K562 (cell line): ENCODE measurements around the gene PDE11A. TPM values are rescaled to one million over a fixed set of nuclear protein-coding genes. Genes with fewer than 3 reads are reported as not detected.

Source experiments
- ARID3B ChIP-seq: fragments of 250-450 bp; sonication (Bioruptor Pico); IDR thresholded peaks from 2 replicates; pipeline ENCODE4 v1.4.0; 2020; ENCODE audit warnings: borderline replicate concordance
- DEAF1 ChIP-seq: fragments of 450-650 bp; formaldehyde crosslinking; IDR thresholded peaks from 2 replicates; pipeline ENCODE4 v1.4.0; 2020; ENCODE audit warnings: mild to moderate bottlenecking, moderate library complexity
- FOXA1 ChIP-seq: fragments of 450-650 bp; IDR thresholded peaks from 2 replicates; pipeline ENCODE4 v1.6.1; 2016; ENCODE audit warnings: mild to moderate bottlenecking, borderline replicate concordance
- FUS ChIP-seq: fragments of 200-400 bp; formaldehyde crosslinking; optimal IDR thresholded peaks from 2 replicates; pipeline ENCODE3; 2017; ENCODE audit warnings: low read depth, low read length
- GATAD2B ChIP-seq: fragments of 450-650 bp; IDR thresholded peaks from 2 replicates; pipeline ENCODE4 v1.6.1; 2017; ENCODE audit warnings: mild to moderate bottlenecking, borderline replicate concordance
- MNT ChIP-seq, 2 experiments: fragments of 450-650 bp; conservative IDR thresholded peaks; 2 replicates each; pipeline ENCODE4 v1.6.1; 2017; ENCODE audit warnings: mild to moderate bottlenecking in 2 of 2, moderate library complexity in 2 of 2
- NR1H2 ChIP-seq: sonication (generic); formaldehyde crosslinking; IDR thresholded peaks from 2 replicates; pipeline ENCODE4 v1.4.0; 2020; ENCODE audit warnings: mild to moderate bottlenecking, missing genetic modification reagents
- NR4A1 ChIP-seq, 2 experiments: fragments of 250-450 bp in 1 of 2; fragments of 450-650 bp in 1 of 2; sonication (Bioruptor Pico) in 1 of 2; IDR thresholded peaks; 2 replicates each; pipeline versions ENCODE4 v1.4.0 to v1.6.1; 2016 to 2020; ENCODE audit warnings: mild to moderate bottlenecking in 2 of 2, missing compliant biosample characterization in 1 of 2, missing genetic modification characterization in 1 of 2, moderate library complexity in 1 of 2
- ZEB2 ChIP-seq: fragments of 450-650 bp; IDR thresholded peaks from 2 replicates; pipeline ENCODE4 v1.6.1; 2016
- ZNF24 ChIP-seq: fragments of 450-650 bp; IDR thresholded peaks from 2 replicates; pipeline ENCODE4 v1.6.1; 2016
- ZNF263 ChIP-seq: sonication (generic); formaldehyde crosslinking; IDR thresholded peaks from 2 replicates; pipeline ENCODE4 v1.8.0; 2022; ENCODE audit warnings: mild to moderate bottlenecking, missing genetic modification reagents, borderline replicate concordance
- ZNF583 ChIP-seq: fragments of 250-450 bp; sonication (Bioruptor Pico); IDR thresholded peaks from 2 replicates; pipeline ENCODE4 v1.4.0; 2020
- polyA plus RNA-seq, 8 experiments: library from polyadenylated mRNA; depleted of rRNA in 4 of 8; stranded (reverse) in 5 of 8; unstranded in 3 of 8; fragments of >200 nt; fragmentation: Nextera tagmentation in 2 of 8; fragmentation: Illumina TruSeq in 1 of 8; extraction: Ambion mirVana in 2 of 8; extraction: Trizol in 1 of 8; gene quantifications; 2 replicates each; pipeline versions ENCODE4 v1.2.1 to v1.2.3, GENCODE V29; 2011 to 2014; ENCODE audit warnings: inconsistent platforms in 1 of 8, missing spikeins in 1 of 8
- total RNA-seq, 7 experiments: library from RNA; depleted of rRNA in 6 of 7; stranded (reverse); fragments of >200 nt in 6 of 7; fragmentation: Illumina TruSeq in 2 of 7; extraction: Trizol in 2 of 7; gene quantifications; 2 replicates each; pipeline versions ENCODE4 v1.2.1 to v1.2.3, GENCODE V29; 2011 to 2021; ENCODE audit warnings: low replicate concordance in 1 of 7
- TF ChIP-seq, protein P1 (sequence below): fragments of 250-450 bp; sonication (Bioruptor Pico); IDR thresholded peaks from 2 replicates; pipeline ENCODE4 v1.4.0; 2020; ENCODE audit warnings: mild to moderate bottlenecking, moderate library complexity
- TF ChIP-seq, protein P2 (sequence below): fragments of 450-650 bp; formaldehyde crosslinking; conservative IDR thresholded peaks from 2 replicates; pipeline ENCODE4 v1.4.0; 2022; ENCODE audit warnings: mild to moderate bottlenecking, missing genetic modification characterization

Gene PDE11A
- total and polyA plus RNA-seq, 9 of the 15 experiments (the other 6 are each of a cell fraction or from before 2014, with no cell fraction given): 3.2 to 22.1 (median 5.7) TPM

GRCh38 chr2:178072383-178073301 is at the start of gene PDE11A (continued):
- TF ChIP-seq ARID3B: no peak
- TF ChIP-seq NR1H2 (CRISPR knock-in tag): peak; percentile 64; the same call in 1 of the 2 replicates
- 0 out of 2 replicates have a peak, but pooled peaks have one; percentile 30 for TF ChIP-seq ZNF263
- no peak for TF ChIP-seq ZNF24
- TF ChIP-seq, protein P1, sequence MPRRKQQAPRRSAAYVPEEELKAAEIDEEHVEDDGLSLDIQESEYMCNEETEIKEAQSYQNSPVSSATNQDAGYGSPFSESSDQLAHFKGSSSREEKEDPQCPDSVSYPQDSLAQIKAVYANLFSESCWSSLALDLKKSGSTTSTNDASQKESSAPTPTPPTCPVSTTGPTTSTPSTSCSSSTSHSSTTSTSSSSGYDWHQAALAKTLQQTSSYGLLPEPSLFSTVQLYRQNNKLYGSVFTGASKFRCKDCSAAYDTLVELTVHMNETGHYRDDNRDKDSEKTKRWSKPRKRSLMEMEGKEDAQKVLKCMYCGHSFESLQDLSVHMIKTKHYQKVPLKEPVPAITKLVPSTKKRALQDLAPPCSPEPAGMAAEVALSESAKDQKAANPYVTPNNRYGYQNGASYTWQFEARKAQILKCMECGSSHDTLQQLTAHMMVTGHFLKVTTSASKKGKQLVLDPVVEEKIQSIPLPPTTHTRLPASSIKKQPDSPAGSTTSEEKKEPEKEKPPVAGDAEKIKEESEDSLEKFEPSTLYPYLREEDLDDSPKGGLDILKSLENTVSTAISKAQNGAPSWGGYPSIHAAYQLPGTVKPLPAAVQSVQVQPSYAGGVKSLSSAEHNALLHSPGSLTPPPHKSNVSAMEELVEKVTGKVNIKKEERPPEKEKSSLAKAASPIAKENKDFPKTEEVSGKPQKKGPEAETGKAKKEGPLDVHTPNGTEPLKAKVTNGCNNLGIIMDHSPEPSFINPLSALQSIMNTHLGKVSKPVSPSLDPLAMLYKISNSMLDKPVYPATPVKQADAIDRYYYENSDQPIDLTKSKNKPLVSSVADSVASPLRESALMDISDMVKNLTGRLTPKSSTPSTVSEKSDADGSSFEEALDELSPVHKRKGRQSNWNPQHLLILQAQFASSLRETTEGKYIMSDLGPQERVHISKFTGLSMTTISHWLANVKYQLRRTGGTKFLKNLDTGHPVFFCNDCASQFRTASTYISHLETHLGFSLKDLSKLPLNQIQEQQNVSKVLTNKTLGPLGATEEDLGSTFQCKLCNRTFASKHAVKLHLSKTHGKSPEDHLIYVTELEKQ (CRISPR knock-in tag): no peak
- TF ChIP-seq NR4A1 (CRISPR knock-in tag; IDR thresholded peaks at IDR 0.05): no peak
- no peak for TF ChIP-seq NR4A1 (tag; IDR thresholded peaks at IDR 0.05)
- no peak for TF ChIP-seq FOXA1
- peak in 1 of 2 experiments; percentile 63; a peak in 2 of 4 replicates for TF ChIP-seq MNT (conservative IDR thresholded peaks at IDR 0.05)
- TF ChIP-seq, protein P2, sequence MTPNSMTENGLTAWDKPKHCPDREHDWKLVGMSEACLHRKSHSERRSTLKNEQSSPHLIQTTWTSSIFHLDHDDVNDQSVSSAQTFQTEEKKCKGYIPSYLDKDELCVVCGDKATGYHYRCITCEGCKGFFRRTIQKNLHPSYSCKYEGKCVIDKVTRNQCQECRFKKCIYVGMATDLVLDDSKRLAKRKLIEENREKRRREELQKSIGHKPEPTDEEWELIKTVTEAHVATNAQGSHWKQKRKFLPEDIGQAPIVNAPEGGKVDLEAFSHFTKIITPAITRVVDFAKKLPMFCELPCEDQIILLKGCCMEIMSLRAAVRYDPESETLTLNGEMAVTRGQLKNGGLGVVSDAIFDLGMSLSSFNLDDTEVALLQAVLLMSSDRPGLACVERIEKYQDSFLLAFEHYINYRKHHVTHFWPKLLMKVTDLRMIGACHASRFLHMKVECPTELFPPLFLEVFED (CRISPR knock-in tag): no peak
- no peak for TF ChIP-seq GATAD2B
- no peak for TF ChIP-seq DEAF1 (CRISPR knock-in tag)
- TF ChIP-seq ZEB2: no peak
- TF ChIP-seq ZNF583 (CRISPR knock-in tag): 0 out of 2 replicates have a peak, but pooled peaks have one; percentile 21
- no peak for TF ChIP-seq FUS
